Thyroid gland (tissue), 4 donors: ENCODE measurements around the gene PSPN.

Experiments
- POLR2A ChIP-seq, 2 donors: fragments of 450-650 bp; IDR thresholded peaks; one replicate each; pipeline ENCODE4 v1.6.1; 2017; ENCODE audit warnings: antibody characterized with exemption in 2 of 2, mild to moderate bottlenecking in 2 of 2, moderate library complexity in 1 of 2
- TF ChIP-seq, protein P1 (sequence below), 6 experiments: fragments of 200-600 bp in 3 of 6; fragments of 450-650 bp in 3 of 6; sonication (generic) in 3 of 6; IDR thresholded peaks; one replicate each; pipeline ENCODE4 v1.5.1; 2016 to 2019; ENCODE audit warnings: antibody characterized with exemption in 6 of 6, mild to moderate bottlenecking in 2 of 6, inconsistent platforms in 1 of 6, moderate library complexity in 1 of 6

DNA sequence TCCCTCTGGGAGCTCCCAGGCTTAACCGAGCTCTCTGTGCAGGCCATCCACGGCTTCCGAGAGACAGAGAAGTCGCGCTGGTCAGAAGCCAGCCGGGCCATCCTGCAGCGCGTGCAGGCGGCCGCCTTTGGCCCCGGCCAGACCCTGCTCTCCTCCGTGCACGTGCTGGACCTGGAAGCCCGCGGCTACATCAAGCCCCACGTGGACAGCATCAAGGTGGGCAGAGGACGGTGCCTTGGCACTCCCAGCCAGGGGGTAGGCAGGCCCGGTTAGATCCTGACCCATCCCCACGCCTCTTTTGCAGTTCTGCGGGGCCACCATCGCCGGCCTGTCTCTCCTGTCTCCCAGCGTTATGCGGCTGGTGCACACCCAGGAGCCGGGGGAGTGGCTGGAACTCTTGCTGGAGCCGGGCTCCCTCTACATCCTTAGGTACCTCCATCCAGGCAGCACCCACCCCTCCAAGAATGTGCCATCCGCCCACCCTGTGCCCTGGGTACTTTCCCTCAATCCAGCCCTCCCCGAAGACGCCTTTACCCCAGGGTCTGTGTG is 1.5 kb downstream of the PSPN start:
- TF ChIP-seq POLR2A (IDR thresholded peaks at IDR 0.05): no peak
- TF ChIP-seq, protein P1, sequence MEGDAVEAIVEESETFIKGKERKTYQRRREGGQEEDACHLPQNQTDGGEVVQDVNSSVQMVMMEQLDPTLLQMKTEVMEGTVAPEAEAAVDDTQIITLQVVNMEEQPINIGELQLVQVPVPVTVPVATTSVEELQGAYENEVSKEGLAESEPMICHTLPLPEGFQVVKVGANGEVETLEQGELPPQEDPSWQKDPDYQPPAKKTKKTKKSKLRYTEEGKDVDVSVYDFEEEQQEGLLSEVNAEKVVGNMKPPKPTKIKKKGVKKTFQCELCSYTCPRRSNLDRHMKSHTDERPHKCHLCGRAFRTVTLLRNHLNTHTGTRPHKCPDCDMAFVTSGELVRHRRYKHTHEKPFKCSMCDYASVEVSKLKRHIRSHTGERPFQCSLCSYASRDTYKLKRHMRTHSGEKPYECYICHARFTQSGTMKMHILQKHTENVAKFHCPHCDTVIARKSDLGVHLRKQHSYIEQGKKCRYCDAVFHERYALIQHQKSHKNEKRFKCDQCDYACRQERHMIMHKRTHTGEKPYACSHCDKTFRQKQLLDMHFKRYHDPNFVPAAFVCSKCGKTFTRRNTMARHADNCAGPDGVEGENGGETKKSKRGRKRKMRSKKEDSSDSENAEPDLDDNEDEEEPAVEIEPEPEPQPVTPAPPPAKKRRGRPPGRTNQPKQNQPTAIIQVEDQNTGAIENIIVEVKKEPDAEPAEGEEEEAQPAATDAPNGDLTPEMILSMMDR (IDR thresholded peaks at IDR 0.05): no peak
